HG03095 (cell line): ENCODE measurements around the gene TYSND1.
"Not testable (repeated sequence)": the region's sequence is repeated elsewhere in the genome, so short reads cannot be mapped to it uniquely, and the experiment has no call there.

Experiments
- ATAC-seq: cut with Tn5 transposase; IDR thresholded peaks from one replicate; pipeline ENCODE4 v1.9.1; 2021; ENCODE audit warnings: moderate library complexity; ENCODE audit not compliant: unreplicated experiment

The TYSND1 gene

DNA sequence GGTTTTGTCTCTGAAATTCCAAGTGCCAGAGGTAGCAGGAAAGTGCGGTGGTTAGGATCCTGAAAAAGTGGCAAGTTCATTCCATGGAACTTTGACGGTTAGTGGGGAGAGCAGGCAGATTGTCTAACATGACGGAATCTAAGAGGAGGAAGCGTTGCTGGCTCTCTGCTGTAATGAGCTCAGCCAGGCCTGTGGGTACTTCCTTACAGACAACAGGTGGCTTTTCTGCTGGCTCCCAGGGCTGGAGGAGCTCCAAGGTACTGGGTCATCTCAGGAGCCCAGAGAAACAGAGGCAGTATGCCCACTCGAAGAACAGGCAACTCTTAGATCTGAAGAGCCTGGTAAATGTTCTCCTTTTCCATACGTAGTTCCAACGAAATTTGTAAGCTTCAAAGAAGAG lies 10.8 kb downstream of the TYSND1 start:
- ATAC-seq, result no peak

DNA sequence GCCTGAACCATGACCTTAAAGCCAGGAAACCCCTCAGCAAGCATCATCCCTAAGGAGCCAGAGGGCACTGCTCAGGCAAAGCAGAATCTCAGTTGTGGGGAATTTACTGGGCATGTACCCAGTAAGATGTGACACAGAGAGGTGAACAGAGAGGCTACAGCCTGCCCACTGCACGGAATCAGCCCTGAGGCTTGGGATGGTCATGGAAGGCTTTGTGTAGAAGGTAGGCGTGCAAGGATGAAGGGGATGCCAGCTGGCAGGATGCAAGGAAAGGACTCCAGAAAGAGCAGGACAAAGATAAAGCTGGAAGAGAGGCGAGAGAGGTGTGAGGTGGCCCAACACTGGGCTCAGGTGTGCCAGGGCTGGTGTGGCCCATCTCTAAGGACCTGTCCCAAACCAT lies 11.5 kb downstream of the TYSND1 start:
- ATAC-seq, result no peak

DNA sequence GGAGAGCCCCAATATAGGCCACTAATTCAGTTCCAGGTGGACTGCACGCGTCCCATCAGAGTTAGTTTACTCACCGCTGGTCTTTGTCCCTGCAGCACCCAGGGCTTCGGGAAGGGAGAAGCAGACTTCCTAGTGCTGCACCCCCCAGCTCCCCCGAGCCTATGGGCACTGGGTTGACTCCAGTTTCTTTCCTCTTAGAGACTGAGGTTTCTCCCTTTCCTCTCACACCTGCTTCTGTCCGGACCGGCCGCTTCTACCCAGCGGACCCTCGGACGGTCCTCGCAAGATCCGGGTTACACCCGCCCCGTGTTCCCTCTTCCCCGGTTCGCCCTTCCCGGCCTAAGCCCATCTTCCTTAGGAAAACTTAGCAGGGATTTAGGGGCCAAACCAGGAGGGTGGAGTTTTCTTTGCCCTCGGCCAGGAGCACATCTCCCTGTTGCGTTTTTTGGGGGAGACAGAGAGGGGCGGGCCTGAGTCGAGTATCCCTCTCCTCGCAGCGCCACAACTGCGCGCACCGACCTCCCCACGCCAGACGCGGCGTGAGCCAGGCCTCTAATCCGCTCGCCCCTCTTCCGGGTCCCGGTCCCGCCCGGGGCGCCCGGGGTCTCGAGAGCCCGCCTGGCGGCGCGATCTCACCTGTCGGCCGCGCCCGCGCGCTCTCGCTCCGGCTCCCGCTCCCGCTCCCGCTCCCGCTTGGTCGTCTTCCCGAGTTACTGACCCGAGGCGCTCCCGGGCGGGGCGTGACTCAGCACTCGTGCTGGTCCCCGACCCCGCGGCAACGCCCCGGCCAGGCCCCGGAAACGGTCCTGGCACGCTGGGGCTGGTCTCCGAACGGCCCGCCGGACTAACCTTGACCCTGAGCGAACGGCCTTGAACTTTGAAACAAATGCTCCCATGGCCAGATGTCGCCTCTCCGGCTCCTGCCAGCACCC lies 14.1 kb downstream of the TYSND1 start, which contains the start of gene AIFM2:
Gene AIFM2 (minus strand): TSS at position 728 of the 932 bp plus-strand sequence. CDS start 8,741 bp downstream, outside the sequence.
- ATAC-seq, result peak; percentile 69

DNA sequence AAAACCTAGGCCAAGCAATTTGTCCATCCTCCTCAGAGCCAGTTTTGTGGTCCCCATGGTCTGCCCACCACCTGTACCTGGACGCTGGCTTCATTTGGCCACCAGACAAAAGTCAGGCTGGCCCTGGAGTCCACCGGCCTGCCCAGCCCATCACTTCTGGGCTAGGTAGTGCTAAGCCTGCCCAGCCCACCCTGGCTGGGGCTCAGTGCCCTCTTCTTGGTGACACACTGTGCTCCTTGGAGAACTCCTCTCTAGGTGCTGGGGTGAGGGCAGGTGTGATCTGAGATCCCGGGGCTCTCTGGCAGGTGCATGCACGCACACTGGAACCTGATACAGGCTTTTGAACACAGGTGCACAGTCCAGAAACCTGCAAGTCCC lies 15.0 kb downstream of the TYSND1 start:
- ATAC-seq, result no peak

DNA sequence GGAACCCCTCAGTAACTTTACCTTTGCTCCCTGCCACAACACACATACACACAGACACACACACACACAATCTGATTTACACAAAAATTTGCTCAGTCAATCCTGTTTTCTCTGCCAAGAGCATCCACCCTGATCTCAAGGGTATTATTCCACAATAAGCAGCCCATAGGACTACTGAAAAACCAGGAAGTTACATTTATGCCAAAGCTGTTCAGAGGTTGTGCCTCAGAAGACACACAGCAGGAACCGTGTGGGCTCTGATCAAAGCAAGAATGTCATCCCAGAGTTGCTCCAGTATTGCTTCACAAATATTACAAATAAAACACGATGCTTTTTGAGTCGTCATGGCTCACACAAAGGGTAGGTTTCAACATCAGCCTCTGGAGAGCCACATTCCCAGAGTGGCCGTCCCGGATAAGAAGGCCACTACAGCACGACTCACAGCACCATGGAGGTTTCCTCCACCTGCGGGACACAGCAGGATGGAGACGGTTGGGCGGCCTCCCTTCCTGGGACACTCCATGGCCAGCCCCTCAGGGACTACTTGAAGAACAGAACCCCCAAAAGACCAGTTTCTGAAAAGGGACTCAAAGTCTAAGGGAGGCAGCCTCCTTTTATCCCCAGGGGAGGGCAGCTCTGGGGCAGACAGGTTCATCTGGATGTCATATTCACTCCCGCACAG lies 15.5 kb downstream of the TYSND1 start:
- ATAC-seq, result no peak

DNA sequence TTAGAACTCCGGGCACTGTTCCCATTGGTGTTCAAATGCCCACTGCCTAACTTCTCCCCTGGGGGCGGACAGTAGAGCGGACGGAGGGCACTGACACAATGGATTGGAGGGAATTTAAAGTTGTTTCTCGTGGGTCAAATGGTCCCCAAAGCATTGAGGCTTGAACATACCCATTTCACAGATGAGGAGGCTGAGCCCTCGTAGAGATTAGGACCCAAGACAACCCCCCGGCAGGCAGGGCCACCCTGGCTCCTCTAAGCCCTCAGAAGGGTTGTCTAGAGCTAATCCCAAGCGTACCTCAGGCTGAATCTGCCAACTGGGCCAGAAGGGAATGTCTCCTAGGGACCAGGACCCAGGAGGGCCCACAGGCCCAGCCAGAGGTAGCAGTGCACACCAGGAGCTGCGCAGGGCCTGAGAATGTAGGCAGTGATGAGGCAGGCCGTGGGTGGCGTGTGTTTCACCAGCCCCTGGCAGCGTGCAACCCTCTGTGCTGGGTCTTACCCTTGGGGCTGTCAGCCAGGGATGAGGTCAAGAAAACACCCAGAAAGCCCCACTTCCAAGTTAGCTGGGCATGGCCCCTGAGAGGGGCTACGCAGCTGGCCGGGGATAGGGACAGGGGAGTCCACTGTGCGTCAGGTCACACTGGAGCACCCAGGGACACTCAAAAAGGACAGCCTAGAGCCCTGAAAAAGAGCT lies 19.7 kb downstream of the TYSND1 start:
- ATAC-seq, result no peak

DNA sequence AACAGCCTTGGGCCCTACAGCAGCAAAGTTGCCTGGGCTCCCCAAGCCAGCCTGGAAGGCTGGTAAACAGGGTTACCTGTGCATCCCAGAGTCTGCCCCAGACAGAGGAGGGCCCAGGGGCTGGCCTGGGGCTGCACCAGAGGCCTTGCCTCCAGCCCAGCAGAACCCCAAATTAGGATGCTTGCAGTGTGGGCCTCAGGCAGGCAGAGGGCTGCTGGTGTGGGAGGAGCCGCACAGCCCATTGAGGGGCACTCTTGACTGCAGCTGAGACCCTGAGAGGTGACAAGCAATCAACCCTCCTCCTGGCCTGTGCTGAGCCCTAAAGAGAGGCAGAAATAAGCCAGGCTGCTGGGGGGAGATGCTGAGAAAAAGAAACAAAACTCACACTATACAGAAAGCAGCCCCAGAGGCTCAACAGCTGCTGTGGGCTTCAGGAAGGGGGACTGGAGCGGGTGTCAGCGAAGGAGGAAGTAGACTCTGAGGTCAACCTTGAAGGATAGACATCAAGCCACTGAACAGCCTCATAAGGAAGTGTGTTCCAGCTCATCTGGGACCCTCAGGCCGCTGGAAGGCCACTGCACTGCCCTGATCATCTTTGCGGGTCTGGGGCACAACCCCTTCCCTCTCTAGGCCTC lies 20.5 kb downstream of the TYSND1 start:
- ATAC-seq, result no peak

DNA sequence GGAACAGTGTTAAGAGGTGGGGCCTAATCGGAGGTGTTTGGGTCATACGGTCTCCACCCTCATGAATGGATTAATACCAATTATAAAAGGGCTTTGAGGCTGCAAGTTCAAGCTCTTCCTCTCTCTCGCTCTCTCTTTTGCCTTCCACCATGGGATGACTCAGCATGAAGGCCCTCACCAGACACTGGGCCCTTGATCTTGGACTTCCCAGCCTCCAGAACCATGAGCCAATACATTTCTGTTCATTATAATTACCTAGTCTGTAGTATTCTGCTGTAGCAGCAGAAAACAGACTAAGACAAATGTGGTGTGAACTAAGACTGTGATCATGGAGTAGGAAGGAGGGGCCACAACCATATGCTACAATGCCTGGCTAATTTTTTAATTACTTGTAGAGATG lies 21.6 kb downstream of the TYSND1 start:
- ATAC-seq, result no peak

DNA sequence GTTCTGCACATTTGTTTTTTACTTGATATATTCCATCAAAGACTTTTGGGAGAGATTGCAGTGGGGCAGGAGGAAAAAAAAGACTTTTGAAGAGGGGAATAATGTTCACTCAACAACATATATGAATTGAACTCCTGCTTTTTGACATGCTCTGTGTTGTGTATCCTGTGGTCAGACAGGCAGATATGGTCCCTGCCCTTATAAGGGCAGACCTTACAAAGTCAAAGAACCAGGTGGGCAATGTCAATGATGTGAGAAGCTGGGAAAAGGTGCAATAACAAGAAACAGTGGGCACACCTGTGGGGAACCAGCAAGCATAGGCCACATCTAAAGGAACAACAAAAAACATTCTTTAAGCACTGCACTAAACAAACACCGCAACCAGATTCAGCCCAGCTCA lies 22.1 kb downstream of the TYSND1 start:
- no peak for ATAC-seq

DNA sequence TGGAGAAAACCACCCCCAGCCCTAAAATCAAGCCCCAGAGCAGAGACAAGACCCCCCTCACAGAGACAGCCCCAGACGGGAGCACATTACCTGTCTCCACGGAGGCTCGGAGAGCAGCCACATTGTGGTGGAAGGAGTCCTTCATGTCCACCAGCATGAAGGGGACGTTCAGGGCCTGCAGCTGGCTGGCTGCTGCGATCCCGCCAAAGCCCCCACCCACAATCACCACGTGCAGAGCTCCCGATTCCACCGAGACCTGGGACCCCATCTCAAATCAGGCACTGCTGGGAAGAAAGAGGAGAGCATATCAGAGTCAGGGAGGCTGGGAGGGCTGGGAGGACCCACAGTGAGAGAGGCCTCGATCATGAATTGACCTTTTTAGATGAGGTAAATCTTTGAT lies 22.7 kb downstream of the TYSND1 start:
- ATAC-seq, result no peak

DNA sequence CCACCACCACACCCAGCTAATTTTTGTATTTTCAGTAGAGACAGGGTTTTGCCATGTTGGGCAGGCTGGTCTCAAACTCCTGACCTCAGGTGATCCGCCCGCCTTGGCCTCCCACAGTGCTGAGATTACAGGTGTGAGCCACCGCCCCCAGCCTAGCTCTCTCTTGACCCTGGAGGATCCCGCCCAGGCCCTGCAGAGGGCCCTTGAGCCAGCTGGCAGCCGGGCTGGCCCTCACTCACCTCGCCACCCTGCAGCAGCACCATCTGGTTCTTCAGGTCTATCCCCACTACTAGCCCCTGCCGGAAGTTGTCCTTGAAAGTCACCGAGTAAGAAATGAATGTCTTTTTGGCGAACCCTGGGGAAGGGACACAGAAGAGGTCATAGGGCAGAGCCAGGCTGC lies 23.3 kb downstream of the TYSND1 start:
- not testable (repeated sequence) for ATAC-seq

DNA sequence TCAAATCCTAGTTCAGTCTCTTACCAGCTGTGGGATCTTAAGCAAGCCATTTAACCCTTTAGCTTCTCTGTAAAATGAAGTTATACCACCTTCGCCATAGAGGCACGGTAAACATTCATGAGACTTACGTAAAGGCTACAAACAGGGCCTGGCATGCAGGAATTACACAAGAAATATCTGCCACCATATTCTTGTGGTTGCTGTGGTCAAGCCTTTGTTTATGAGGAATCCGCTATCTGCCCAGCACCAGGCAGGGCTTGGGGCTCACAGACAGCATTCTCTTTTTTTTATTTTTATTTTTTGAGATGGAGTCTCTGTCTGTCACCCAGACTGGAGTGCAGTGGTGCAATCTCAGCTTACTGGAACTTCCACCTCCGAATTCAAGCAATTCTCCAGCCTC lies 23.8 kb downstream of the TYSND1 start:
- ATAC-seq, result no peak

DNA sequence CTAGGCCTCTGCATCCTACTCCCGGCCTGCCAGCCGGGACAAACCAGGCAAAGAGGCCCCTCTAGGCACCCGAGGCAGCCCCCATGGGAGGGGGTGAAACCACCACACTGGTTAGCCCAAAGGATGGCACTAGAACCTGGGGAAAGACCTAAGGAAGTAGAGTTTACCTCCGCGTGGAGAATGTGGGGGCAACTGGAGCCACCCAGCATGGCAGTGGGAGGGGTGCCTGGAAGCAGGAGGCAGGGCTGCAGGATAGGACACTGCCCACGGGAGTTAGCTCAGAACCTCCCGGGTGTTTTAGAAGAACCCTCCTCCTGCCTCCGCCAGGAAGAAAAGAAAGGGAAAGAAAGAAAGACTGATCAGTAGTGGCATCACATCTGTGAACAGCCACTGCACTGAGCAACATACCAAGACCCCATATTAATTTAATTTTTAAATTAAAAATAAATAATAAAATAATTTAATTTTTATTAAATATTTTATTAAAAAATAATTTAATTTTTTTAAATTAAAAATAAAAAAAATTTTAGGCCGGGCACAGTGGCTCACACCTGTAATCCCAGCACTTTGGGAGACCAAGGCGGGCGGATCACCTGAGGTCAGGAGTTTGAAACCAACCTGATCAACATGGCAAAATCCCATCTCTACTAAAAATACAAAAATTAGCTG lies 25.1 kb downstream of the TYSND1 start:
- no peak for ATAC-seq

DNA sequence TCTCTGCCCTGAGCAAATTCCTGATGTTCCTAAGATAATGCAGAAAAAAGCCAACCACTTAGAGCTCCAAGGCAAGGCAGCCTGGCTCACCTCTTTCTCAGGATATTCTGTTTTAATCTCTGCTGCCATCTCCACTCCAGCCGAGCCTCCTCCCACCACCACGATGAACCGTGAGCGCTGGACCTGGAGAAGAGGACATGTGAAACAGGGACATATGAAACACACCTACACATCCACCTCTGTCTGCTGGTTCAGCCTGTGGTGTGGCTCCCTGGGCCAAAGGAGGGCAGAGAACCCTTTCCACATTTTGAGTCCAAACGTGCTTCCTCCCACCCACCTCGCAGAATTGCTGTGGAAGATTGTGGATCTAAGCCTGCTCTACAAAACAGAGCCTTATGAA lies 26.1 kb downstream of the TYSND1 start:
- ATAC-seq, result no peak

DNA sequence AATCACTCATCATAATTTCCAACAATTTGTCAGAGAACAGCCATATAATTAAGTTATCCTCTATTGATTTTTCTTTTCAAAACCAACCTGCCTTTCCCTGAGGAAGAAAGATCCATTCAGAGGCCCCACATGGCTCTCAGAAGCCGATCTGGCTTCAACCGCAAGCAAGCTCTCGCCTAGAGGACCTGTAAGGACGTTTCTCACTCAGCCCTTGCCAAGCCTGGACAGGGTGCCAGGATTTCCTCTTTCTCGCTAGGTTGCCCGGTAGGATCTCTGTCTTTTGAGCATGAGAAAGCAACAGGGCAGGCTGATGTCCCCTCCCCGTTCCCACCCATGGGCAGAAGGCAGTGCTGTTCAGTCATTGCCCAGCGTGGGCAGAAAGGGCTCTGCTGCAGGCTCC lies 26.9 kb downstream of the TYSND1 start:
- no peak for ATAC-seq

DNA sequence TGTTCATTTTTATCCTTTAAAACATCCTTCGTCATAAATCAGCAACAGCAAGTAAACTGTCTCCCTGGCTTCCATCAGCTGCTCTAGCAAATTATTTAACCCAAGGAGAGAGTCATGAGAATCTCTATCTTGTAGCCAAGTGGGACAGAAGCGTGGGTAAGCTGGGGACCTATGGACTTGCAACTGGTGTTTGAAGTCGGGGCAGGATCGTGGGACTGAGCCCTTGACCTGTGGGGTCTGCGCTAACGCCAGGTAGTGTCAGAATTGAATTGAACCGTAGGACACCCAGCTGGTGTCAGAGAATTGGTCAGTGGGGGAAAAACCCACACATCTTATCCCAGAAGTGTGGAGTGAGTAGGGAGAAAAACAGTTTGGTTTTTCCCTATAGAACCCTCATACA lies 27.3 kb downstream of the TYSND1 start:
- no peak for ATAC-seq

DNA sequence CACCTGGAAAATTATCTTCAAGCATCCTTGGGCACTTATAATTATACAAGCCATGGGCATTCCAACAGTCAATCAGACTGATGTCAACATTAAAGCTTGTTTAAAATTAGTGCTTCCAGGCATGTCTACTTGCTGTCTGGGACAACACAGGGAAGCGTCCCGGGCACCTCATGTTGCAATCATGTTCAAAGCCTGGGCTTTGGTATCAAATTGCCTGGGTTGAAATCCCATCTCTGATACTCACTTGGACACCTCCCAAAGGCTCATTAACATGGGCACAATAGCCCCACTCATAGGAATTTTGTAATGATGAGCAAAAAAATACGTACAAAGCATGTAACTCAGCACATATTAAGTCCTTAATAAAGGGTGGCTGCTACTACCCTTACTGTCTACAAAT lies 28.3 kb downstream of the TYSND1 start:
- ATAC-seq, result no peak

DNA sequence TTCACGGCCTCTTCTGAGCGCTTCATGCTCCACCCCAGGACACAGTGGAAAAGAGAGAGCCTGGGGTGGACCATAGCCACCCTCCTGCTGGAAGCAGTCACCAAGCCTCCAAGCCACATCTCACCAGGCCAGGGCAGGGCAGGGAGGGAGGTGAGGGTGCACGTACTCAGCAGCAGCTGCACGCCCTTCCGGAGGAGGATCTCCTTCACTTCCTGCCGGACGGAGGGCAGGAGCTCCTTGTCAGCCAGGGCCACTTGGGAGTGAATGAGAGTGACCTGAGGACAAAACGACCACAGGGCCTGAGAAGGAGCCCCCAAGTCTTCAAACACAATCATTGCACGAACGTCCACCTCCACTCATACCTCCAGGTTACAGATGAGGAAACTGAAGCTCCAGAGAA lies 28.9 kb downstream of the TYSND1 start:
- ATAC-seq, result no peak

DNA sequence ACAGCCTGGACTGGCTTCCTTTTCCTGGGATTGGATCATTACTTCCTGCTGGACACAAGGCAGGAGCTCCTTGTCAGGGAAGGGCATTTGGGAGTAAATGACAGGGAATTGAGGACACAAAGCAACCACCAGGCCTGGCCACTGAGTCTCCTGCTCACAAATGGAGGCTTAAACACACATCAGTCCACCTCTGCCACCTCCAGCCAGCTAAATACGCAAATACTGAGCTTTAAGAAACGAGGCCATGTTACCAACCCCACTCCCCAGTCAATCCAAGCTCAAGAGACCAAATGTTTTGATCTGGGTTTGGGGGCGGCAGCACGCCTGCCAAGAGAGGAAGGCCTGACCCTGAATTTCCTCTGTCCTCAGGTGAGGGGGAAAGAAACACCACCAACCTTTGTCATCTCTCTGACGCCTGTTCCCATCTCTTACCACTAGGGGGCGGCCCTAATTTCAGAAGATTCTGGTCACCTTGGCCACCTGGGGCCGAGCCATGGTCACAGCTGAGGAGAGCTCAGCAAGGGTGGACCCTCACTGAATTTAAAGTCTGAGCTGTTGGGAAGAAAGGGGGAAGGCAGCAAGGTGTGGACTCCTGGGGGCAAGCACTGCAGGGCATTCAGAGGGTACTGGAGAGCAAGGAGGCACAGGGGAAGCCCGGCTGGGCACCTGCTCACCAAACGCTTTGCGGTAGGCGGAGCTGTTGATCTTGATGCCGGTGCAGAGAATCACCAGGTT lies 30.4 kb downstream of the TYSND1 start:
- ATAC-seq, result peak; percentile 50

DNA sequence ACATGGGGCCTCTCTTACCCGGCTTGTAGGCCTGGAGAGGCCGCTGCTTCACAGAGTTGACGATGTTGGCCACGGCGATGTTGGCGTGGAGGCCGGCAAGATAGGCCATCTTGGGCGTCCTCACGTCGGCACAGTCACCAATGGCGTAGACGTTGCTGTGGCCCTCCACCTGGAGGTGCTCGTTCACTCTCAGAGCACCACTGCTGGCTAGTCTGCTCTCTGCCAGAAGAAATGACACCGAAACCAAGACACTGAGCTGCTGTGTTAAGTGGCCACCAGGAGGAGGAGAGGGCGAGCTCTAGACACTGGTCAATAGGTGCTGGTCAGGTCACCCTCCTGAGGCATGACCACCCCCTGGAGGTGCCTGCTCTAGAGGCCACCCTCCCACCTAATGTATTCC lies 31.6 kb downstream of the TYSND1 start:
- ATAC-seq, result no peak
